K562 (cell line): Measurements from ENCODE around the gene LUC7L3. TPM values are rescaled to one million over a fixed set of nuclear protein-coding genes. Genes with fewer than 3 reads are reported as not detected.

Source experiments
- polyA plus RNA-seq, 8 experiments: library from polyadenylated mRNA; depleted of rRNA in 4 of 8; stranded (reverse) in 5 of 8; unstranded in 3 of 8; fragments of >200 nt; fragmentation: Nextera tagmentation in 2 of 8; fragmentation: Illumina TruSeq in 1 of 8; extraction: Ambion mirVana in 2 of 8; extraction: Trizol in 1 of 8; gene quantifications; 2 replicates each; pipeline versions ENCODE4 v1.2.1 to v1.2.3, GENCODE V29; 2011 to 2014; ENCODE audit warnings: inconsistent platforms in 1 of 8, missing spikeins in 1 of 8
- total RNA-seq, 7 experiments: library from RNA; depleted of rRNA in 6 of 7; stranded (reverse); fragments of >200 nt in 6 of 7; fragmentation: Illumina TruSeq in 2 of 7; extraction: Trizol in 2 of 7; gene quantifications; 2 replicates each; pipeline versions ENCODE4 v1.2.1 to v1.2.3, GENCODE V29; 2011 to 2021; ENCODE audit warnings: low replicate concordance in 1 of 7
- TF ChIP-seq, protein P1 (sequence below), 2 experiments: fragments of 450-650 bp in 1 of 2; sonication (generic) in 1 of 2; formaldehyde crosslinking in 1 of 2; IDR thresholded peaks; 2 replicates each; pipeline versions ENCODE4 v1.7.1 to v1.9.0; 2016 to 2022; ENCODE audit warnings: inconsistent platforms in 1 of 2, mild to moderate bottlenecking in 1 of 2, missing genetic modification reagents in 1 of 2
- TF ChIP-seq, protein P2 (sequence below): fragments of 450-650 bp; formaldehyde crosslinking; IDR thresholded peaks from 2 replicates; pipeline ENCODE4 v1.4.0; 2022; ENCODE audit warnings: missing genetic modification characterization

The LUC7L3 gene
- total and polyA plus RNA-seq, 9 of the 15 experiments (the other 6 are each of a cell fraction or from before 2014, with no cell fraction given) = 80.8 to 284 (median 127) TPM

DNA sequence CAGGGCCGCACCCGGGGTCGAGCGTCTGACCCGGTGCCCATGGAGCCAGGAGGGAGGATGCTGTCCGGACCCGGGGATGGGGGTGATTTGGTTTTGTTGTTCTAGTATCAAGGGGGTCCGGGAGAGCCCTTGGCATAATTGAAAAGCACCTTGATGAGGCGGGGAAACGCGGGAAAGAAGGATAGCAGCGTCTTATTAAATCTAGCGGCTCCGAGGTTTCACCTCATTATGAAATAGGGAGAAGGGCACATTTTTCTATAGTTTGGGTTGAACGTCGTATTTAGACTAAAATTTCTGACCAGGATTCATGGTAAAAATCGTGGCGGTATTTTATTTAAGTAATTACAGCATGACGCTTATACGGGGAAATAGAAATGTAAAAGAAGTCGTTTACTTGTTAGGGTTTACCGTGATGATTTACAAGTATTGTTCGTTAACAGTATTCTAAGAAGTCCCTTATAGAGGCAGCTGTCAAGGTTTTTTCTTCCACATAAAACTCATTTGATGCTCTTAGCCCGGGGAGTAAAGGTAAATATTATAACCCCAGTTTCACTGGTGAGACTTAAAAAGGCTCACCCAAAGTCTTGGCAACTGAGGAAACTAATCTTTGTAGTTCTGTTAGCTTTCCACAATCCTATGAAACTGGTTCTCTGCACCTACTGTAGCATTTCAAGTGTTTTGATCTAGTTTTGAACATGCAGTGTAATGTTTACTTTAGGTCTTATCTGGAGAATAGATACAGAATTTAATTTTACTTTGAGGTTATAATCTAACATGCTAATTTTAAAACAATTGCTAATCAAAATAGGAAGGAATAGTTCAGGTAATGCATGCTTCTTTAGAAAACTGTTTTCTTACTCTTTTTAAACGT is 756 bp downstream of the LUC7L3 start (continued):
- TF ChIP-seq, protein P1, sequence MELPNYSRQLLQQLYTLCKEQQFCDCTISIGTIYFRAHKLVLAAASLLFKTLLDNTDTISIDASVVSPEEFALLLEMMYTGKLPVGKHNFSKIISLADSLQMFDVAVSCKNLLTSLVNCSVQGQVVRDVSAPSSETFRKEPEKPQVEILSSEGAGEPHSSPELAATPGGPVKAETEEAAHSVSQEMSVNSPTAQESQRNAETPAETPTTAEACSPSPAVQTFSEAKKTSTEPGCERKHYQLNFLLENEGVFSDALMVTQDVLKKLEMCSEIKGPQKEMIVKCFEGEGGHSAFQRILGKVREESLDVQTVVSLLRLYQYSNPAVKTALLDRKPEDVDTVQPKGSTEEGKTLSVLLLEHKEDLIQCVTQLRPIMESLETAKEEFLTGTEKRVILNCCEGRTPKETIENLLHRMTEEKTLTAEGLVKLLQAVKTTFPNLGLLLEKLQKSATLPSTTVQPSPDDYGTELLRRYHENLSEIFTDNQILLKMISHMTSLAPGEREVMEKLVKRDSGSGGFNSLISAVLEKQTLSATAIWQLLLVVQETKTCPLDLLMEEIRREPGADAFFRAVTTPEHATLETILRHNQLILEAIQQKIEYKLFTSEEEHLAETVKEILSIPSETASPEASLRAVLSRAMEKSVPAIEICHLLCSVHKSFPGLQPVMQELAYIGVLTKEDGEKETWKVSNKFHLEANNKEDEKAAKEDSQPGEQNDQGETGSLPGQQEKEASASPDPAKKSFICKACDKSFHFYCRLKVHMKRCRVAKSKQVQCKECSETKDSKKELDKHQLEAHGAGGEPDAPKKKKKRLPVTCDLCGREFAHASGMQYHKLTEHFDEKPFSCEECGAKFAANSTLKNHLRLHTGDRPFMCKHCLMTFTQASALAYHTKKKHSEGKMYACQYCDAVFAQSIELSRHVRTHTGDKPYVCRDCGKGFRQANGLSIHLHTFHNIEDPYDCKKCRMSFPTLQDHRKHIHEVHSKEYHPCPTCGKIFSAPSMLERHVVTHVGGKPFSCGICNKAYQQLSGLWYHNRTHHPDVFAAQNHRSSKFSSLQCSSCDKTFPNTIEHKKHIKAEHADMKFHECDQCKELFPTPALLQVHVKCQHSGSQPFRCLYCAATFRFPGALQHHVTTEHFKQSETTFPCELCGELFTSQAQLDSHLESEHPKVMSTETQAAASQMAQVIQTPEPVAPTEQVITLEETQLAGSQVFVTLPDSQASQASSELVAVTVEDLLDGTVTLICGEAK (IDR thresholded peaks at IDR 0.05) = no peak
- TF ChIP-seq, protein P1 (CRISPR knock-in tag; IDR thresholded peaks at IDR 0.05) = no peak
- TF ChIP-seq, protein P2, sequence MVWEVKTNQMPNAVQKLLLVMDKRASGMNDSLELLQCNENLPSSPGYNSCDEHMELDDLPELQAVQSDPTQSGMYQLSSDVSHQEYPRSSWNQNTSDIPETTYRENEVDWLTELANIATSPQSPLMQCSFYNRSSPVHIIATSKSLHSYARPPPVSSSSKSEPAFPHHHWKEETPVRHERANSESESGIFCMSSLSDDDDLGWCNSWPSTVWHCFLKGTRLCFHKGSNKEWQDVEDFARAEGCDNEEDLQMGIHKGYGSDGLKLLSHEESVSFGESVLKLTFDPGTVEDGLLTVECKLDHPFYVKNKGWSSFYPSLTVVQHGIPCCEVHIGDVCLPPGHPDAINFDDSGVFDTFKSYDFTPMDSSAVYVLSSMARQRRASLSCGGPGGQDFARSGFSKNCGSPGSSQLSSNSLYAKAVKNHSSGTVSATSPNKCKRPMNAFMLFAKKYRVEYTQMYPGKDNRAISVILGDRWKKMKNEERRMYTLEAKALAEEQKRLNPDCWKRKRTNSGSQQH (CRISPR knock-in tag) = no peak
